GM21529 (cell line): ENCODE data around the gene TMEM204.
"Not testable (repeated sequence)": the region's sequence is repeated elsewhere in the genome, so short reads cannot be mapped to it uniquely, and the experiment has no call there.

Experiments used
- ATAC-seq: cut with Tn5 transposase; IDR thresholded peaks from one replicate; pipeline ENCODE4 v1.9.1; 2021; ENCODE audit not compliant: unreplicated experiment

The TMEM204 gene

GRCh38 chr16:1584926-1585484, 51.5 kb downstream of the TMEM204 start:
- ATAC-seq: no peak

- ATAC-seq: no peak
These were observed 56.9 kb downstream of the TMEM204 start for GRCh38 chr16:1590366-1590765.

- no peak for ATAC-seq
These were observed 57.7 kb downstream of the TMEM204 start for GRCh38 chr16:1590930-1591705.

- ATAC-seq: no peak
These were observed 59.0 kb downstream of the TMEM204 start for GRCh38 chr16:1592446-1592845.

GRCh38 chr16:1595511-1595910, 62.0 kb downstream of the TMEM204 start:
- ATAC-seq: not testable (repeated sequence)

GRCh38 chr16:1596516-1596915, 63.0 kb downstream of the TMEM204 start:
- no peak for ATAC-seq

GRCh38 chr16:1597154-1597553, 63.7 kb downstream of the TMEM204 start:
- no peak for ATAC-seq

GRCh38 chr16:1601031-1601430, 67.6 kb downstream of the TMEM204 start:
- no peak for ATAC-seq

- no peak for ATAC-seq
These were observed 68.0 kb downstream of the TMEM204 start for GRCh38 chr16:1601489-1601888.

- no peak for ATAC-seq
These were observed 68.8 kb downstream of the TMEM204 start for GRCh38 chr16:1602285-1602684.
